Measurements from ENCODE around the gene ATG4B. TPM values are rescaled to one million over a fixed set of nuclear protein-coding genes. Genes with fewer than 3 reads are reported as not detected.
"Not testable (repeated sequence)": the region's sequence is repeated elsewhere in the genome, so short reads cannot be mapped to it uniquely, and the experiment has no call there.

Gene ATG4B
- total and polyA plus RNA-seq, 2 of the 8 experiments (the other 6 are each of a cell fraction or from before 2014, with no cell fraction given), result 103 to 155 TPM

- H2BK15ac ChIP-seq (ENCODE audit: low read length); H3K79me1 ChIP-seq (ENCODE audit: low read depth, low read length); H3K27ac ChIP-seq (ENCODE audit: low read depth, low read length); H3K4ac ChIP-seq (replicated peaks; ENCODE audit: insufficient read length, low read depth, low read length); H3K4me1 ChIP-seq (replicated peaks in 1 of 4; ENCODE audit: control insufficient read depth in 3 of 4, insufficient read depth in 4 of 4, low read length in 3 of 4); H3K14ac ChIP-seq (ENCODE audit: insufficient read length); H4K91ac ChIP-seq (replicated peaks; ENCODE audit: insufficient read length, low read length); DNase-seq (ENCODE audit: low read depth in 1 of 2, low spot score in 2 of 2); H4K8ac ChIP-seq (ENCODE audit: extremely low read depth, insufficient read depth, low read length); H2BK5ac ChIP-seq (ENCODE audit: low read depth, low read length); H3K9ac ChIP-seq (replicated peaks in 1 of 4; ENCODE audit: extremely low read depth in 1 of 4, low read depth in 3 of 4, low read length in 3 of 4); H4K5ac ChIP-seq (ENCODE audit: insufficient read length, low read depth, low read length); H2BK12ac ChIP-seq (ENCODE audit: low read depth, low read length); H2BK120ac ChIP-seq (replicated peaks; ENCODE audit: low read depth, low read length); H3K4me2 ChIP-seq (ENCODE audit: insufficient read depth in 1 of 2, low read depth in 2 of 2, low read length in 2 of 2); H2AK5ac ChIP-seq (ENCODE audit: low read depth, low read length); POLR2A ChIA-PET (ENCODE audit: partially characterized antibody); H3K4me3 ChIP-seq (ENCODE audit: extremely low read depth in 1 of 4, insufficient read depth in 2 of 4, low read depth in 3 of 4, low read length in 4 of 4); H3K56ac ChIP-seq (replicated peaks; ENCODE audit: insufficient read length, low read depth, low read length); H3K18ac ChIP-seq (ENCODE audit: extremely low read depth, low read length); H3K36me3 ChIP-seq (ENCODE audit: control insufficient read depth in 2 of 4, insufficient read depth in 4 of 4, low read length in 3 of 4); H2BK20ac ChIP-seq (ENCODE audit: low read length); H3K23ac ChIP-seq (ENCODE audit: insufficient read length); H3K79me2 ChIP-seq (ENCODE audit: control insufficient read depth in 1 of 2, insufficient read depth in 2 of 2, low read length in 2 of 2); H2AFZ ChIP-seq (ENCODE audit: low read length); H4K20me1 ChIP-seq (replicated peaks in 1 of 2; ENCODE audit: control insufficient read depth in 1 of 2, insufficient read depth in 2 of 2, low read length in 2 of 2); H3K27me3 ChIP-seq (replicated peaks in 1 of 4; ENCODE audit: control insufficient read depth in 3 of 4, extremely low read depth in 1 of 4, insufficient read depth in 3 of 4, low read length in 3 of 4); H3K23me2 ChIP-seq (ENCODE audit: low read depth, low read length); FAIRE-seq: not testable (repeated sequence)
- 88% methylated on average over 33 of the region's 33 CpGs; no CpG with 5 or more reads in 1 of the 2 experiments for WGBS, 2 experiments (ENCODE audit: extremely low coverage in 1 of 2, insufficient coverage in 1 of 2, insufficient read length in 1 of 2, insufficient replicate concordance in 2 of 2, low coverage in 1 of 2, low lambda C conversion rate in 2 of 2, missing lambda C conversion rate in 1 of 2)
- CTCF ChIA-PET (ENCODE audit: partially characterized antibody), result interaction anchor here (0.6 to 2.1 kb wide), 7 partner anchors 9 to 114 kb away, joined by 3 to 7 read pairs (median 3); no protein-coding TSS in a partner anchor
- H3K9me3 ChIP-seq (ENCODE audit: insufficient read depth in 2 of 2, low read depth in 1 of 2, low read length in 1 of 2), result peaks cover 8 to 16% of the 10 kb centered on the region in 2 experiments
Measured at GRCh38 chr2:241590496-241591455, 46.7 kb upstream of the ATG4B start.

Data from H1 (cell line).